NCI-H1048 (cell line): ENCODE measurements around the gene CPAMD8.
A peak's percentile ranks its signal among the peaks of the same experiment; 100 is the strongest.

Experiments
- DNase-seq: peaks from one replicate; lab custom pipeline; 2025; lab: John Stamatoyannopoulos, UW

CPAMD8 gene

DNA sequence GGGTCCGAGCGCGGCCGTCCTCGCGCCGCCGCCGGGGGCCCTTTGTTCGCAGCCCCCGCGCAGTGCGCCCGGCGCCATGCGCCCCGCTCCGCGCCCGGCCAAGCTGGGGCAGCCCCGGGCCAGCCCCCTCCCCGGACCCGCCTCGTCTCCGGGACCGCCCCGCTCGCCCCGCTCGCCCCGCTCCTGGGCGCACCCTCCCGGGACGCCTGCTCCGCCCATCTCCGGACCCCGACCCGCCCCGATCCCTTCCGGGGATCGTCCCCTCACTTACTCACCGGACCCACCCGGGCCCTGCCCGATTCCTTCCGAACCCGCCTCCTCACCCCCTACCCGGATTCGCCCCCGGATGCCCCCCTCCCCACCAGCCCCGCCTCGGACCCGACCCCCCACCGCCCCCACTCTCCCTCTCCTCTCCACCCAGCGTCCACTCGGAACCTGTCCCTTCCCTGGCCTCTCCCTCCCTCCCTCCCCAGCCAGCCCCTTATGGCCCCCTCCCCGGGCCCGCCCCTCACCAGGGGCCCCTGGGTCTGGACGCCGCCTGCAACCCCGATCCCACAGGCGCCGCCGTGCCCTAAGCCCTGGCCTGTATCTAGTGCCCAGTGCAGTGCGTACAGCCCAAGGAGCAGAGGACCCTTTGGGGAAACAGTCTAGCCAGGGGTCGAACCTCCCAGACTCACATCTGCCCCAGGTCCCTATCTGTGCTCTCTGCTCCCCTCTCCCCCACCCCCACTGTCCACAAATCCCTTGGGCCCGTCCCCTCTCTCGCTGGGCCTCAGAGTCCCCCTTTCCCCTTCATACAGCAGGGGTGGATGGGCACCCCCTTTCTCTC is at the start of gene CPAMD8:
Gene CPAMD8 (minus strand): TSS at position 105 of the 829 bp plus-strand sequence. CDS start 168 bp downstream, outside the sequence.
- DNase-seq: no peak

DNA sequence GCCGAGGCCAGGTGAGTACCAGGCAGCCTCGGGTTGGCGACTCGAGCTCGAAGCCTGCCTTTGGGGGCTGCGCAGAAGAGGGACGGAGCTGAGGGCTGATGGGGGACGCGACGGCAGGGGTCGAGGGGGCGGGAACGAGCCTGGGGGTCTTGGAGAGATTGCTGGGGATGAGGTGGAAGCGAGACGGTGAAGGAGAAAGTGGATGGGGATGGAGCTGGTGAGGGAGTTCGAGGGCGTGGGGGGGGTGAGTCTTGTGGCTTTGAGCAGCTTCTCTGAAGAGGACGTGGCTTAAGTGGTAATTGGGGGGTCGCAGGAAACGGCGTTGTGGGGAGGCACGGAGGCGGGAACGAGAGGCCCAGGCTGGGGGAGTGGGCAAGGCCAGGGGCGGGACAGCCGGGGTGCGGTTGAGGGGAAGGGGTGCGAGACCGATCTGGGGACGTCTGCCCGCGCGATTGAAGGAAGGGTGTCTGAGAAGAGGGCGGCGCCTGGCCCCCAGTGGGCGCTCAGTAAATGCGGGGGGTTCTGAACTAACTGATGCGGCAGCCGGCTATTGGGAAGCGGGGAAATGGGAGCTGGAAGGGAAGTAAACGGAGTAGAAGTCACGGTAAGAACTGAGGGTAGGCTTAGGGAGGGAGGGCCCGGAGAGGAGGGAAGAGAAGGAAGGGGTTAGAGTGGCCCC is 49.4 kb upstream of the CPAMD8 start:
- no peak for DNase-seq

DNA sequence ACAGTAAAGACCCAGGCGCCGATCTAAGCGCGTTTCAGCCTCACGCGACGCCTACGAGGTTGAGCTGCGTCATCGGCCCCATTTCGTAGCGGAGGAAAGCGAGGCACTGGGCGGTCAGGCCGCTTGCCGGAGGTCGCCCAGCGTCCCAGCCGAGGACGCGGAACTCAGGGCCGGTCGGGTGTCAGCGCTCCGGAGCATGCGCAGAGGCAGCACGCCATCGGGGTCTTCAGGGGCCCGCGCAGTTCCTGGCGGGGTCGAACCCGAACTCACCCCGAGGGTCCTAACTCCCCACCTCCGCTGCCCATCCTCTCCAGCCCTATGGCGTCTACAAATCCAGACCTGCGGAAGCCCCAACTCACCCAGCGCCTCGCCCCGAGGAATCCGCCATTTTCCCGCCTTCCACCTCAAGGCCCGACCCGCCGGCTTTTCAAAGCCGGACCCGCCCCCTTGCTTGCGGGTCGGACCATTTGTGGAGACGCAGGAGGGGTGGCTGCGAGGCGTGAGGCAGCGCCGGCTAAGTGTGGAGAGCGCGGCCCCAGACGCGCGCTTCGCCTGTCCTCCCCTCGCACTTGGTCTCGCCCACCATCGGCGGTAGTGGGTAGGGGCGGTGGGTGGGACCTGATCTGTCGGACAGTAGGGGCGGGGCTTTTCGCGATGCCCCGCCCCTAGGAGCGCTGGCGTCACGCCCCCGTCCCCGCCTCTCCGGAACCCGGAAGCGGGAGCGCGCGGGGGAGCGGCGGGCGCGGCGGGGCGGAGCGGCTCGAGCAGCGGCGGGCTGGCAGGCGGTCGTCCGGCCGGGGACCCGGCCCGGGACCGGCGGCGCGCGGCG is 48.6 kb upstream of the CPAMD8 start, which contains the start of the genes HAUS8 and MYO9B:
Gene HAUS8 (minus strand): TSS at position 418 of the 829 bp plus-strand sequence. CDS start 30 bp downstream, at position 388.
Gene MYO9B (plus strand): TSS at position 743 of the 829 bp plus-strand sequence. CDS start 25,941 bp downstream, outside the sequence.
- peak; percentile 96 for DNase-seq

DNA sequence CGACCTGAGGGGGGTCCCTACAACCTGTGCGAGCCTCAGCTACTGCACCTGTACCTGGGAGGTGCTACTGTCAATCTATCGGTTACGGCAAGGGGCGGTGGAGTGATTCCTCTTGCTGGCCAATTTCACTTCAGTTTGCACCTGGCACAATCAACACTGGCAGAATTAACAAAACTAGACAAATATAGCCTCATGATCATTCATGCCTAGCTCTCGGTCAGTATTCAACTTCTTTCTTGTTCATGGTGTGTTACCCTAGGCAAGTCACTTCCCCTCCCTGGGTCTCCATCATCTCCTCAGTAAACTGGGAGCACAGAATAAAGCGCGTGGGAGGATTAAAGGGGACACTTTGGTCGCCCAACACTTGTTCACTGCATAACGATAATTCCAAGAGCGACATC is 48.0 kb upstream of the CPAMD8 start:
- no peak for DNase-seq

DNA sequence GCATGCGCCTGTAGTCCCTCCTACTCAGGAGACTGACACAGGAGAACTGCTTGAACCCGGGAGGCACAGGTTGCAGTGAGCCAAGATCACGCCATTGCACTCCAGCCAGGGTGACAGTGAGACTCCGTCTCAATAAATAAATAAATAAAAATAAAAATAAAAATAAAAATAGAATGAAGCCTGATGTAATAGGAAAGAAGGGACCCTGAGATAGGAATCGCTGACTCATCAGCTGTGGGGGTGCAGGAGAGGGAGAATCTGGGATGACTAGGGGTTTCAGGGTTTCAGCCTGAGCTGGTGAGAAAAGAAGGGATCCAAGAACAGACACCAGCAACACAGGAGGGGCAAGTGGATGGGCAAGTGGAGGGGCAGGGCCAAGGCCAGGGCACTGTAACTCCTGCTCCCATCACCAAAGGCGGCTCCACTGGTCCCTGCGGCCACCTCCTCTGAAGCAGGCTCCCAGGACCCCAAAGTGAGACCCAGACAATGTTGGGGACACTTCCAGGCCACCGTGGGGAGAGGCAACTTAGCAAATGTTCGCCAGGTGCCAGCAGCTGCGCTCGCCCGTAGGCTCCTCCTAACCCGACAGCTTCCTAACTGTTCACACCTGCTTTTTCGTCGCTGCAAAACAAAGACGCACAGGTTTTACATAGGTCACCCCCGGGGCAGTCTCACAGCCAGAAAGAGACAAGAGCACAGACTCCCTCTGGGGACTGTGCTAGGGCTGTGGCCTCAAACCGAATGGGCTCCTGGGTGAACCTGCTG is 47.4 kb upstream of the CPAMD8 start:
- DNase-seq: no peak

DNA sequence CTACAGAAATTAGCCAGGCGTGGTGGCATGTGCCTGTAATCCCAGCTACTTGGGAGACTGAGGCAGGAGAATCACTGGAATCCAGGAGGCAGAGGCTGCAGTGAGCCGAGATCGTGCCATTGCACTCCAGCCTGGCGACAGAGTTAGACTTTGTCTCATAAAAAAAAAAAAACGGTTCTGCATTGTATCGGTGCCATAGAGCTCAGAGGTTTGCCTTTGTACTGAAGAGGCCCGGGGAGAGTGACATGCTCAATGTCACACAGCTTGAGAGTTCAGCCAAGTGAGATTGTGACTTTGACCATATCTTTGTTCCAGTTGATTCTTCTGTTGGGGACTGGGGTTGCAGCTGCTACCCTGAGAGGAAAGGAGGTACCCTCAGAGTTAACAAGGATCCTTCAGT is 44.3 kb upstream of the CPAMD8 start:
- no peak for DNase-seq

DNA sequence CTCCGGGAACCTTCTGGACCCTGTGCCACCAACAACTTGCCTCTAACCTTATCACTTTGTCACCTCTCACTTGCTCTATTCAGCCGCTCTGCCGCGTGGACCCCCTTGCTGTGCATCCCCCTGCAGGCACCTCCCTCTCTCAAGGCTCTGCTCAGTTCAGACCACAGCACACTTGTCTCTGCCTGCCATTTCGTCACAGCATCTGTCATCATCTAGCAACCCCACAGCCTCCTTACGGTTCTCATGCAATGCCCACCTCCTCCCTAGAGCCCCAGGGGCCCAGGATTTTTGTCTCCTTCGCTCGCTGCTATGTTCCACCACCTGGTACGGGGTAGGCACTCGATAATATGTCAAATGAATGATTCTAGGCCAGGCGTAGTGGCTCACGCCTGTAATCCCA is 43.8 kb upstream of the CPAMD8 start:
- no peak for DNase-seq

DNA sequence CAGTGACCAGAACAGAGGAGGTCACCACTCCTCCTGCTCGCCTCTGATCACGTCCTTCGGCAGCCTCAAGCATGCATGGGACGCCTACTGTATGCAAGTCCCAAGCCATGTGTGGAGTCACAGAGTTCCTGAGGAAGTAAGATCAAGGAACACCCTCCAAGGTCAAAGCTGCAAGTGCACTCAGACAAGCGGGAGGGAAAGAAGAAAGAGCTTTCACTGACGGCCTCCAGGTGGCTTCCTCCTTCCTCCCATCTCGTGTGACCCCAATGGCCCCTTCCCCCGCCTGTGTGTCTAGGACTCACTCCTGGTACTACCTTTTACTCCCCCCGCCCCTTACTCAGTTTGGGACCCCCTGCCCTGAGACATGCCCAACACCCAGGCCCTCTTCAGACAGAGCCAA is 42.6 kb upstream of the CPAMD8 start:
- DNase-seq: no peak

DNA sequence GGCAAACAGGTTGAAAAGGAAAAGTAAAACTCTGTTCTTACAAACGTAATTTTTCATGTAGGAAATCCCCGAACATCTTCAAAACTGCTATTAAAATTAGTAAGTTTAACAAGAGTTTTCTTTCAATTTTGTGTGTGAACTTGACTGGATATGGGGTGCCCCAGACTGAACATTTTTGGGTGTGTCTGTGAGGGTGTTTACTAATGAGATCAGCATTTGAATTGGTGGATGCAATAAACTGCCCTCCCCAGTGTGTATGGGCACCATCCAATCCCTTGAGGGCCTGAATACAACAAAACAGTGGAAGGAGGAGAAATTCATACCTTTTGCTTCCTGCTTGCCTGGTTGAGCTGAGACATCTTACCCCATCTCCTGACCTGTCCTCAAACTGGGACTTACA is 36.8 kb upstream of the CPAMD8 start:
- no peak for DNase-seq

DNA sequence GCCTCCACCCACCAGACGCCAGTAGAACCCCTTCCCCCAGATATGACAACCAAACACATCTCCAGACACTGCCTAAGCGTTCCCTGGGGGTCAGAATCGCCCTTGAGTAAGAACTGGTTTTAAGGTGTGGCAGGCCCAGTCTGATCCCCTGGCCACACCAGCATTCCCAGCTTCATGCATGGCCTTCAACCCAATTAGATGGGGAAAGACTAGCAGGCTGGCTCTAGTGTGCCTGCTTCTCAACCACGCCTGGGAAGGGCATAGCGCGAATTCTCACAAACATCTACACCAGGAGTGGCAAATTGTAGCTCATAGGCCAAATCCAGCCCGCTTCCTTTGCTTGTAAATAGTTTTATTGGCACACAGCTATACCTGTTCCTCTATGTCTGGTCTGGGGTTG is 35.1 kb upstream of the CPAMD8 start:
- no peak for DNase-seq

DNA sequence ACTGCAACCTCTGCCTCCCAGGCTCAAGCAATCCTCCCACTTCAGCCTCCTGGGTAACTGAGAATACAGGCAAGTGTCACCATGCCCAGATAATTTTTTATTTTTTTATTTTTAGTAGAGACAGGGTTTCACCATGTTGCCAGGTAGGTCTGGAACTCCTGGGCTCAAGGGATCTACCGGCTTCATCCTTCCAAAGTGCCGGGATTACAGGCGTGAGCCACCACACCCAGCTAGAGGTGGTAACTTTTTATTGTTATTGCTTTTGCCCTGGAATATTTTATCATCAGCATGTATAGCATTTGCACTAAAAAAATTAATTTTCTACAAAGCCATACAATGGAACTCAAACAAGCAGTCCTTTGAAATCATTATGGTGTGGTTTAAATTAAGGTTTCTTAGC is 34.6 kb upstream of the CPAMD8 start:
- no peak for DNase-seq

DNA sequence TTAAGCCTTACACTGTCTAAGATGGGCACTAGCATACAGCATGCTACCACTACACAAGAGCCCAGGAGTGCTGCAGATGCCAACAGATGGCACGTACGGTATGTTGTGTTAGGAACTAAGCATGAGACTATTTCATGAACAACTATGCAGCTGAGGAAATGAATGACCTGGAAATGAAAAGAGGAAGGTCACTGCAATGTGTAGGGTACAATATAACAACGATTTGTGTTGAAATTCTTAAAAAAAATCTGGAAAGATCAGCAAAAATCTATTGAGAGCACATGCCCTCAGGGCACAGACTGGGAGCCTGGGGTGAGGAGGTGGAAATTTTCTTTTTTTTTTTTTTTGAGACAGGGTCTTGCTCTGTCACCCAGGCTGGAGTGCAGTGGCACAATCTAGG is 34.2 kb upstream of the CPAMD8 start:
- DNase-seq: no peak

DNA sequence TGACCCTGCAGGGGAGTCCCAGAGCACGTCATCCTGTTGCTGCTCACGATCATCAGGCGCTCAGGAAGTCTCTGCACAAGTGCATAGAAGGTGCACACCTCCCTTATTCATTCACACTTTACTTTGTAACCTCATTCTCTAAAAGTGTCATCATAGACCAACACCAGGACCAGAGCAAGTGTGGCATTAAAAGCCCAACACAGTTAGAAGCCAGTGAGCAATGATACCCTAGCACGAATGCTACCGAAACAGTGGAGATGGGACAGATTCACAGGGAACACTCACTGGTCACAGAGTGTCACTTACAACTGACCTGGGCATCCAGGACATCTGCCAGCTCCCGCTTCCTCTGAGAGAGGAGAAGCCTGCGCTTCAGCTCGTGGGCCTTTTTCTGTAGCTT is 31.6 kb upstream of the CPAMD8 start:
- no peak for DNase-seq

DNA sequence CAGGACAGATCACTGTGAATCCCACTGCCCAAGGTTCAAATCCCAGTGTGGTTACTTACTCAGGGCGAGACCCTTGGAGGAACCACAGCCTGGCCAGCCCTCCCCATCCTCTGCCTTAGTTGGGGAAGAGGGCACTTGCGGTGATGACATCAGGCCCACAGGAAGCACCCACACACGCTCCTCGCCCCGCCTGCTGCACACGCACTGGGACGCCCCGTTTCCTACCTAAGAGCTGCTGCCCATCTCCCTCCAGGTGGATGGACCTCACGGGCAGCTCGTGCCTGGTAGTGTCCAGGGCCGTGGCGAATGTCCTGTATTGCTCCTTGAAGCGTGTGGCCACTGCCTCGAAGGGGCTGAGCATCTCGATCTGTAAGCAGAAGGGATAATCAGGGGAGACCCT is 29.0 kb upstream of the CPAMD8 start:
- no peak for DNase-seq

DNA sequence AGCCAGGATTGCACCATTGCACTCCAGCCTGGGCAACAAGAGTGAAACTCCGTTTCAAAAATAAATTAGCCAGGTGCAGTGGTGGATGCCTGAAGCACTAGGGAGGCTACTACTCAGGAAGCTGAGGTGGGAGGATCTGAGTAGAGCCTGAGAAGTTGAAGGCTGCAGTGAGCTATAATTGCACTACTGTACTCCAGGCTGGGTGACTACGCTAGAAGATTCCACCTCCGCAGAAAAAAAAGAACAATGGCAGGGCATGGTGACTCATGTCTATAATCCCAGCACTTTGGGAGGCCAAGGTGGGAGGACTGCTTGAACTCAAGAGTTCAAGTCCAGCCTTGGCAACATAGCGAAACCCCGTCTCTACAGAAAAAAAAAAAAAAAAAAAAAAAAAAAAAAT is 28.1 kb upstream of the CPAMD8 start:
- DNase-seq: no peak

DNA sequence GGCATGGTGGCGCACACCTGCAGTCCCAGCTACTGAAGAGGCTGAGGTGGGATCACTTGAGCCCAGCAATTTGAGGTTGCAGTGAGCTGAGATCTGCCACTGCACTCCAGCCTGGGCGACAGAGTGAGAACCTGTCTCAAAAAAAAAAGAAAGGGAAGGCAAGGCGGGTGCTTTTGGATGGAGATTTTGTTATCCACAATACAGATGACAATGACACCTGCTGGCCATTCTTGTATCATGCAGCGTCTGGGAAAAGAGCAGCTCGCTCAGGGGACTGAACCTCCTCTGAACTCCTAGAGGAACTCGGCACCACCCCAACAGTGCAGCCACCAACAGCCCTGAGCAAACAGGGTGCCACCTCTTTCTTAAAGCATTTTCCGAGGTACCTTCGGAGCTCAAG is 25.8 kb upstream of the CPAMD8 start:
- DNase-seq: no peak

DNA sequence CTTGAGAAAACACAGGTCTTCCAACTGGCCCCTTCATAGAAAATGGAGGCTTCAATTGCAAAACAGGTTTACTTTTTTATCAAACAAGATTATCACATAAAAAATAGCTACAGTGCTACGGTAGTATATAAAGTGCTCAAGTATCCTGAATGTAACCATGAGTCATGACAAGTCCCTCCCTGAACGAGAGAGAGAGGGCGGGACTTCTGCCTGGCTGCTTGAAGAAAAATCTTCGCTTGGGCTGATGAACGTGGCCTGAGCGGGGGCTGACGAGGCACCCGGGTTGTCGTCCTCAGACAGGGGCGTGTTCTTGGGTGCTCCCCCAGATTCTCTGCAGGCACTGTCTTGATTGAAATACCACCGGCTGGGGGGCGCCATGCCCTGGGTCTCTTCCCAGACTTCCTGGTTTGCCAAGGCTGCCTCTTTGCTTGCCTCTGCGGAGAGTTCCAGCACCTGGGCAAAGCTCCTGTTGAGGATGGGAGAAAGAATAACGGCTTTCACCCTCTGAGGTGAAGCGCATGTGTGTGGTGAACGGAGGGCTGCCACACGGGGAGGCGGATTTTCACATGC is 23.2 kb upstream of the CPAMD8 start:
- DNase-seq: no peak

DNA sequence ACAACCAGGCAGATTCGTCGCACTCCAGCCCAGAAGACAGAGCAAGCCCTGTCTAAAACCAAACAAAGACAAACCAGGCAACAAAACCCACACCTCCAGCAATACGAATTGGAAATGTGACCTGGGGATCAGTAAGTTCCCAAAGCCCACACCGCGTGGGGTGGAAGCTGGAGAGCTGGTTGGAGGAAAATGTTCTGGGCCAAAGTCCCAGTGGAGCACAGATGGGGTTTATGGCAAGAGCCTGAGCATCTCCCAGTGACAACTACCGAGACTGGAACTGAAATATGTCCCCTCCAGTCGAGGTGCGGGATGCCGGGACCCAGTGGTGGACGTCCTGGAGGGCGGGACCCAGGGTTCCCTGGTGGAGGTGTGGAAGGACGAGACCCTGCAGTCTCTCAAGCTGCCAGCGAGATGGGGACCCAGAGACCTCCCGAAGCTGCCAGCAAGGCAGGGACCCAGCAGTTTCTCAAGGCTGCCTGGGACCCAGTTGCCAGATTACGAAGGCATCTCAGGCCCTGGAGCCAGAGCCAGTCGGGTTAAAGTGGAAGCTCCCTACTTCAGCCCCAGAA is 22.4 kb upstream of the CPAMD8 start:
- DNase-seq: no peak

DNA sequence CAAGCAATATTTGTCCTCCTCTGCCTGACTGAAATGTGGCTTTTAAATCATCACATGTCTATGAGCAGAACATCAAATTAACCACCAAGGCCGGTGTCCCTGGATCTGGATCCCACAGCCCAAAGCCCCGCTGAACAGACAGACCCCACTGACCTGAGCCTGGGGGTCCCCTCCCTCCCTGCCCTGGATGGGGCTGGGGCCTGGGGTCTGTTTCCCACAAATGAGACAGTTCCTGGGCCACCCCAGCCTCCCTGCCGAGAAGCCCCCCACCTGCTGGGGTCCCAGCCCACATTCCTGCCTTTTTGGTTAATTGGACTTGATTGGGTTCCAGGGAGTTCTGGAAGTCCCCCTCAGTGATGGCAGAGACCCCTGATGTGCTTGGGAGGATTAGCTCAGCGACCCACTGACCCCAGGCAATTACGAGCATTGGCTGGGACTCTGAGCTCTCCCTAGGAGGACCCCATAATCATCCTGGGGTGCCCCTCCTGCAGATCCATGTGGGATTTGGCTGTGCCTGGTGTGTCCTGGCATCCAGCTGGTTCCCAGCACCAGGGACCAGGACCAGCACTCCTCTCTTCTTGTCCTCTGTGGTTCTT is 19.4 kb upstream of the CPAMD8 start:
- no peak for DNase-seq

DNA sequence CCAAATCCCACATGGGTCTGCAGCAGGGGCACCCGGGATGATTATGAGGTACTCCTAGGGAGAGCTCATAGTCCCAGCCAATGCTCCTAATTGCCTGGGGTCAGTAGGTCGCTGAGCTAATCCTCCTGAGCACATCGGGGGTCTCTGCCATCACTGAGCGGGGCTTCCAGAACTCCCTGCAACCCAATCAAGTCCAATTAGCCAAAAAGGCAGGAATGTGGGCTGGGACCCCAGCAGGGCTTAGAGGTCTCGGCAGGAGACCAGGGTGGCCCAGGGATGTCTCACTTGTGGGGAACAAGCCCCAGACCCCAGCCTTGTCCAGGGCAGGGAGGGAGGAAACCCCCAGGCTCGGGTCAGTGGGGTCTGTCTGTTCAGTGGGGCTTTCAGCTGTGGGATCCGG is 17.1 kb upstream of the CPAMD8 start:
- no peak for DNase-seq

DNA sequence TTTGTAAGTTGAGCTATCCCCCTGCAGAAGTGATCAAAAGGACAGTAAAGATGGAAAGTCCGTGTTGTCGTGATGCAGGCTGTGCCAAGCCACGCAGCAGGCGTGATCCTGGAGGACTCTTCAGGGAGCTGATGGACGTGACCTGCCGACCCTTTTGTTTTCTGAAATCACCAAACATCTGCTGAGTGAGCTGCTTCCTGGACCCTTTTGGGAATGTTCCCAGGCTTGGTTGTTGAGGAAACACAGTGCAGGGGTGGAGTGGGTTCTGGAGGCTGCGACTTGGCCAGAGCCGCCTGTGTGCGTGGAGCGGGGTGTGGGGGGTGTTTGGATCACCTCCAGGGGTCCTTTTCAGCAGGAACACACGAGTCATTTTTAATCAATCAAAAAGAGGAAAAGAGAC is 15.4 kb upstream of the CPAMD8 start:
- no peak for DNase-seq
